NCI-H2196 treated with DMSO at 0.1 percent for 48 hours (cell line): ENCODE measurements around the gene ATG7.
"Not testable (repeated sequence)": the region's sequence is repeated elsewhere in the genome, so short reads cannot be mapped to it uniquely, and the experiment has no call there.

Source experiments
- DNase-seq: peaks from one replicate; lab custom pipeline; 2025; ENCODE audit not compliant: unreplicated experiment; lab: John Stamatoyannopoulos, UW

The ATG7 gene

GRCh38 chr3:11385891-11386290 is 113.7 kb downstream of the ATG7 start:
- DNase-seq, result no peak

GRCh38 chr3:11386465-11387113 is 114.4 kb downstream of the ATG7 start:
- no peak for DNase-seq

- DNase-seq, result no peak
Observed at GRCh38 chr3:11389386-11390268, 117.4 kb downstream of the ATG7 start.

- DNase-seq, result no peak
Observed at GRCh38 chr3:11390411-11391131, 118.4 kb downstream of the ATG7 start.

GRCh38 chr3:11391174-11391879 is 119.1 kb downstream of the ATG7 start:
- DNase-seq, result no peak

GRCh38 chr3:11392014-11392859 is 120.0 kb downstream of the ATG7 start:
- DNase-seq, result no peak

- no peak for DNase-seq
Observed at GRCh38 chr3:11392860-11393114, 120.6 kb downstream of the ATG7 start.

- no peak for DNase-seq
Observed at GRCh38 chr3:11393401-11393800, 121.2 kb downstream of the ATG7 start.

GRCh38 chr3:11394392-11394791 is 122.2 kb downstream of the ATG7 start:
- no peak for DNase-seq

- no peak for DNase-seq
Observed at GRCh38 chr3:11400213-11400612, 128.0 kb downstream of the ATG7 start.

GRCh38 chr3:11401434-11401833 is 129.2 kb downstream of the ATG7 start:
- no peak for DNase-seq

GRCh38 chr3:11405323-11405722 is 133.1 kb downstream of the ATG7 start:
- DNase-seq, result no peak

GRCh38 chr3:11407644-11408043 is 135.4 kb downstream of the ATG7 start:
- DNase-seq, result no peak

GRCh38 chr3:11408324-11408859 is 136.2 kb downstream of the ATG7 start:
- DNase-seq, result not testable (repeated sequence)

GRCh38 chr3:11410564-11410963 is 138.4 kb downstream of the ATG7 start:
- DNase-seq, result no peak

- no peak for DNase-seq
Observed at GRCh38 chr3:11411956-11412355, 139.8 kb downstream of the ATG7 start.

- no peak for DNase-seq
Observed at GRCh38 chr3:11413071-11413470, 140.9 kb downstream of the ATG7 start.

GRCh38 chr3:11415099-11415498 is 142.9 kb downstream of the ATG7 start:
- no peak for DNase-seq

GRCh38 chr3:11420066-11420465 is 147.9 kb downstream of the ATG7 start:
- no peak for DNase-seq

- no peak for DNase-seq
Observed at GRCh38 chr3:11422291-11422690, 150.1 kb downstream of the ATG7 start.
